C4-2B (cell line): ENCODE measurements around the gene FRMPD1.
"Not testable (repeated sequence)": the region's sequence is repeated elsewhere in the genome, so short reads cannot be mapped to it uniquely, and the experiment has no call there.

ENCODE experiments used
- CTCF ChIP-seq: fragments of 450-650 bp; conservative IDR thresholded peaks from 2 replicates; pipeline ENCODE4 v1.5.1; 2017; ENCODE audit warnings: mild to moderate bottlenecking
- ZFX ChIP-seq: fragments of 450-650 bp; IDR thresholded peaks from 2 replicates; pipeline ENCODE4 v1.6.1; 2017

GRCh38 chr9:37765263-37765662 is 114.5 kb downstream of the FRMPD1 start:
- not testable (repeated sequence) for TF ChIP-seq CTCF, ZFX
